H9 (cell line): ENCODE results near the gene GPR183. TPM values are rescaled to one million over a fixed set of nuclear protein-coding genes. Genes with fewer than 3 reads are reported as not detected.

Experiments used
- DNase-seq: peaks from one replicate; pipeline ENCODE4 v3.0.0-alpha.2; 2017
- H2AFZ ChIP-seq: one replicate; pipeline ENCODE4 v1.6.1; 2013; ENCODE audit warnings: mild to moderate bottlenecking, low read length, control low read depth, moderate library complexity
- H2AK5ac ChIP-seq: 2 replicates; pipeline ENCODE4 v1.6.1; 2013; ENCODE audit warnings: low read length, control low read depth, mixed read lengths; ENCODE audit not compliant: insufficient read length
- H2BK120ac ChIP-seq: one replicate; pipeline ENCODE4 v1.6.1; 2013; ENCODE audit warnings: low read depth, mild to moderate bottlenecking, low read length, control low read depth, inconsistent platforms; ENCODE audit not compliant: poor library complexity, severe bottlenecking
- H2BK12ac ChIP-seq: 2 replicates; pipeline ENCODE4 v1.6.1; 2013; ENCODE audit warnings: low read length, control low read depth, mixed read lengths, low read depth; ENCODE audit not compliant: insufficient read length
- H2BK15ac ChIP-seq: 2 replicates; pipeline ENCODE4 v1.6.1; 2013; ENCODE audit warnings: low read depth, low read length, control low read depth
- H2BK20ac ChIP-seq: one replicate; pipeline ENCODE4 v1.6.1; 2013; ENCODE audit warnings: low read depth, mild to moderate bottlenecking, low read length, control low read depth, inconsistent platforms; ENCODE audit not compliant: poor library complexity, severe bottlenecking
- H2BK5ac ChIP-seq: 2 replicates; pipeline ENCODE4 v1.6.1; 2013; ENCODE audit warnings: low read length, control low read depth, mixed read lengths; ENCODE audit not compliant: insufficient read length
- H3K14ac ChIP-seq: 2 replicates; pipeline ENCODE4 v1.6.1; 2013; ENCODE audit warnings: low read length, control low read depth; ENCODE audit not compliant: insufficient read depth
- H3K18ac ChIP-seq: 2 replicates; pipeline ENCODE4 v1.6.1; 2013; ENCODE audit warnings: low read depth, mild to moderate bottlenecking, mixed read lengths, low read length, control low read depth; ENCODE audit not compliant: insufficient read length
- H3K23ac ChIP-seq: 2 replicates; pipeline ENCODE4 v1.6.1; 2013; ENCODE audit warnings: low read length, control low read depth, mixed read lengths, low read depth; ENCODE audit not compliant: insufficient read length
- H3K23me2 ChIP-seq: 2 replicates; pipeline ENCODE4 v1.6.1; 2013; ENCODE audit warnings: low read depth, mild to moderate bottlenecking, mixed read lengths, low read length, control low read depth; ENCODE audit not compliant: insufficient read length, poor library complexity, severe bottlenecking
- H3K27ac ChIP-seq: 2 replicates; pipeline ENCODE4 v1.5.1; 2013; ENCODE audit warnings: low read length, control low read depth, mixed read lengths, low read depth; ENCODE audit not compliant: insufficient read length
- H3K27me3 ChIP-seq: 2 replicates; pipeline ENCODE4 v1.6.1; 2013; ENCODE audit warnings: low read length, control low read depth, inconsistent platforms; ENCODE audit not compliant: insufficient read depth
- H3K4ac ChIP-seq: 2 replicates; pipeline ENCODE4 v1.6.1; 2013; ENCODE audit warnings: low read depth, mild to moderate bottlenecking, control low read depth, inconsistent platforms, low read length, moderate library complexity
- H3K4me1 ChIP-seq: 2 replicates; pipeline ENCODE4 v1.6.1; 2013; ENCODE audit warnings: low read length, control low read depth, inconsistent platforms; ENCODE audit not compliant: insufficient read depth
- H3K4me2 ChIP-seq: 2 replicates; pipeline ENCODE4 v1.6.1; 2013; ENCODE audit warnings: low read length, control low read depth, mixed read lengths; ENCODE audit not compliant: insufficient read length, insufficient read depth
- H3K56ac ChIP-seq: 2 replicates; pipeline ENCODE4 v1.6.1; 2013; ENCODE audit warnings: low read depth, mild to moderate bottlenecking, mixed read lengths, low read length, control low read depth; ENCODE audit not compliant: insufficient read length
- H3K79me1 ChIP-seq: 2 replicates; pipeline ENCODE4 v1.6.1; 2013; ENCODE audit warnings: low read depth, mild to moderate bottlenecking, moderate library complexity, low read length, control low read depth, inconsistent platforms; ENCODE audit not compliant: insufficient read depth, poor library complexity, severe bottlenecking
- H3K79me2 ChIP-seq: 2 replicates; pipeline ENCODE4 v1.6.1; 2013; ENCODE audit warnings: low read length, control low read depth, inconsistent platforms; ENCODE audit not compliant: insufficient read depth
- H3K9ac ChIP-seq: 2 replicates; pipeline ENCODE4 v1.6.1; 2013; ENCODE audit warnings: low read length, control low read depth, mixed read lengths; ENCODE audit not compliant: insufficient read length; ENCODE audit errors: extremely low read depth
- H3K9me3 ChIP-seq: one replicate; pipeline ENCODE4 v1.6.1; 2013; ENCODE audit warnings: low read depth, low read length, inconsistent platforms; ENCODE audit not compliant: control insufficient read depth
- H3T11ph ChIP-seq: one replicate; pipeline ENCODE4 v1.6.1; 2013; ENCODE audit warnings: mild to moderate bottlenecking, low read length, control low read depth, inconsistent platforms
- H4K20me1 ChIP-seq: one replicate; pipeline ENCODE4 v1.6.1; 2013; ENCODE audit not compliant: control insufficient read depth, insufficient read length, insufficient read depth
- H4K5ac ChIP-seq: 2 replicates; pipeline ENCODE4 v1.6.1; 2013; ENCODE audit warnings: low read depth, mild to moderate bottlenecking, mixed read lengths, low read length, control low read depth; ENCODE audit not compliant: insufficient read length
- H4K8ac ChIP-seq: replicated peaks from 2 replicates; pipeline ENCODE4 v1.6.1; 2013; ENCODE audit warnings: low read length, control low read depth, mixed read lengths, low read depth; ENCODE audit not compliant: insufficient read length
- H4K91ac ChIP-seq: 2 replicates; pipeline ENCODE4 v1.6.1; 2013; ENCODE audit warnings: low read depth, mild to moderate bottlenecking, moderate library complexity, mixed read lengths, low read length, control low read depth; ENCODE audit not compliant: insufficient read length
- H3K27ac Mint-ChIP-seq, 3 experiments: 2 replicates in 2 of 3; 3 replicates in 1 of 3; pipeline ENCODE4 v1.8.0; 2020 to 2021; ENCODE audit warnings: mixed read lengths in 3 of 3, mild to moderate bottlenecking in 1 of 3, moderate library complexity in 1 of 3
- H3K27me3 Mint-ChIP-seq: 2 replicates; pipeline ENCODE4 v1.8.0; 2021; ENCODE audit warnings: low read depth, mild to moderate bottlenecking, moderate library complexity, mixed read lengths
- H3K36me3 Mint-ChIP-seq, 3 experiments: 2 replicates in 2 of 3; 3 replicates in 1 of 3; pipeline ENCODE4 v1.8.0; 2020 to 2021; ENCODE audit warnings: low read depth in 3 of 3, mixed read lengths in 3 of 3; ENCODE audit not compliant: insufficient read depth in 1 of 3
- H3K4me1 Mint-ChIP-seq, 2 experiments: 2 replicates each; pipeline ENCODE4 v1.8.0; 2020; ENCODE audit warnings: mixed read lengths in 2 of 2
- H3K4me3 Mint-ChIP-seq, 2 experiments: 2 replicates in 1 of 2; 3 replicates in 1 of 2; pipeline ENCODE4 v1.8.0; 2020 to 2021; ENCODE audit warnings: mild to moderate bottlenecking in 2 of 2, mixed read lengths in 2 of 2, moderate library complexity in 1 of 2
- H3K9me3 Mint-ChIP-seq, 2 experiments: 2 replicates in 1 of 2; 3 replicates in 1 of 2; pipeline ENCODE4 v1.8.0; 2020; ENCODE audit warnings: mild to moderate bottlenecking in 2 of 2, mixed read lengths in 2 of 2, moderate library complexity in 1 of 2
- WGBS: extraction: QIAGEN DNeasy Blood & Tissue Kit; methylation state at CpG from one replicate; pipeline ENCODE4 v1.1.7; 2013; ENCODE audit warnings: missing lambda C conversion rate, low lambda C conversion rate, mixed read lengths; ENCODE audit not compliant: insufficient read length; ENCODE audit errors: extremely low coverage; 5-methylcytosine and 5-hydroxymethylcytosine counted together
- total RNA-seq: library from RNA; stranded (reverse); gene quantifications from 2 replicates; pipeline ENCODE4 v1.2.1, GENCODE V29; 2021
- TF ChIP-seq, protein P1 (sequence below): fragments of 200-600 bp; sonication (generic); conservative IDR thresholded peaks from 3 replicates; pipeline ENCODE4 v1.8.0; 2021; ENCODE audit warnings: antibody characterized with exemption, mild to moderate bottlenecking

The GPR183 gene
- total RNA-seq, 1 experiment from 2014 or later: not detected

DNA sequence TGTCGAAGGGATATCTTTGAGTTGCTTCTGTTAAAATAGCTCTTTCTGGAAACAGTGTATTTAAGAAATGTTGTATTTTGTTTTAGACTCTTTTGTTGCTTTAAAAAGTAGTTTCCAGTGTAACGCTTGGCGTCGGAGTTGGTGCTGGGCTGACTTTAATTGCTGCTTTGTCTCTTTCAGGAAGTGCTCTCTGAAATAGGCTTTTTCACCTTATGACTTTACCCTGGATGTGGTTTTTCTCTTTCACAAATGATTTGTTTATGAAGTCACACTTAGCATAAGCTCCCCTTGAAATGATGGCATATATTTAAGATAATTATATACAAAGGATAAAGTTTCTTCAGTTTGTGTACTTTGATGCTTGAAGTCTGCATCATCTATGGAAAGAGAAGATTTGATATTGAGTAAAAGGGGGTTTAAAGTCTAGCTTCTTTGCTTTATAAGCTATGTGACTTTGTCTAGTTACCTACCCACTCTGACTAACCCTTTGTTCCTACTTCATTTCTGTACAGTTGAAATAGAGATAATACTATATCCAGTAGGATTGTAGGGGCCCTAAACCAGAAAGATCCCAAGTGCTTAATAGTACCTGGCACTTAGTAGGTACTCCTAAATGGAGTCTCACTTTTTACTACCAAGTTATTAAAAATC lies 48.9 kb downstream of the GPR183 start, which contains the start of gene GPR18:
TSS of gene GPR18 (minus strand) at position 170 of the 651 bp plus-strand sequence. CDS start 2,507 bp downstream, outside the sequence.
- no peak within 1 kb of the TSS for H3K27ac Mint-ChIP-seq
- Histone ChIP-seq H3K9me3 (no peaks in the 10 kb centered on the region), H3K14ac (no peak within 1 kb of the TSS), H4K5ac (no peak within 1 kb of the TSS), H4K8ac (no peak within 1 kb of the TSS), H3K4me2 (no peak within 1 kb of the TSS), H3K23me2 (no peaks in the 10 kb centered on the region), H2BK12ac (no peak within 1 kb of the TSS), H3K9ac (no peak within 1 kb of the TSS), H2AK5ac (no peak within 1 kb of the TSS), H2AFZ (no peak within 1 kb of the TSS), H3K27ac (no peak within 1 kb of the TSS), H2BK120ac (no peak within 1 kb of the TSS), H4K91ac (no peak within 1 kb of the TSS), H3K27me3 (no peaks in the 10 kb centered on the region), H3K4ac (no peak within 1 kb of the TSS), H2BK15ac (no peak within 1 kb of the TSS), H3K18ac (no peak within 1 kb of the TSS), H2BK20ac (no peak within 1 kb of the TSS), H4K20me1 (peaks cover 2% of the 10 kb centered on the region), H3K23ac (no peak within 1 kb of the TSS), H3K79me2 (no peaks in the 10 kb centered on the region), H3T11ph (no peak within 1 kb of the TSS), H2BK5ac (no peak within 1 kb of the TSS), H3K79me1 (no peaks in the 10 kb centered on the region), H3K4me1 (no peaks in the 10 kb centered on the region), H3K56ac (no peak within 1 kb of the TSS)
- TF ChIP-seq, protein P1, sequence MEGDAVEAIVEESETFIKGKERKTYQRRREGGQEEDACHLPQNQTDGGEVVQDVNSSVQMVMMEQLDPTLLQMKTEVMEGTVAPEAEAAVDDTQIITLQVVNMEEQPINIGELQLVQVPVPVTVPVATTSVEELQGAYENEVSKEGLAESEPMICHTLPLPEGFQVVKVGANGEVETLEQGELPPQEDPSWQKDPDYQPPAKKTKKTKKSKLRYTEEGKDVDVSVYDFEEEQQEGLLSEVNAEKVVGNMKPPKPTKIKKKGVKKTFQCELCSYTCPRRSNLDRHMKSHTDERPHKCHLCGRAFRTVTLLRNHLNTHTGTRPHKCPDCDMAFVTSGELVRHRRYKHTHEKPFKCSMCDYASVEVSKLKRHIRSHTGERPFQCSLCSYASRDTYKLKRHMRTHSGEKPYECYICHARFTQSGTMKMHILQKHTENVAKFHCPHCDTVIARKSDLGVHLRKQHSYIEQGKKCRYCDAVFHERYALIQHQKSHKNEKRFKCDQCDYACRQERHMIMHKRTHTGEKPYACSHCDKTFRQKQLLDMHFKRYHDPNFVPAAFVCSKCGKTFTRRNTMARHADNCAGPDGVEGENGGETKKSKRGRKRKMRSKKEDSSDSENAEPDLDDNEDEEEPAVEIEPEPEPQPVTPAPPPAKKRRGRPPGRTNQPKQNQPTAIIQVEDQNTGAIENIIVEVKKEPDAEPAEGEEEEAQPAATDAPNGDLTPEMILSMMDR: no peak
- WGBS: no CpG with 5 or more reads among the region's 4 CpGs
- no peaks in the 10 kb centered on the region for H3K9me3 Mint-ChIP-seq
- H3K27me3 Mint-ChIP-seq: no peaks in the 10 kb centered on the region; the same call in 1 of the 2 replicates
- DNase-seq: no peak
- 0 out of 4 replicates have a peak, but pooled peaks cover 0 to 4% of the 10 kb centered on the region in 2 experiments for H3K4me1 Mint-ChIP-seq
- no peak within 1 kb of the TSS for H3K4me3 Mint-ChIP-seq
- H3K36me3 Mint-ChIP-seq: peaks cover 2 to 12% (median 7%) of the 10 kb centered on the region in 3 experiments; a peak in 5 of 7 replicates
